ENCODE measurements around the gene OSBPL1A. TPM values are rescaled to one million over a fixed set of nuclear protein-coding genes. Genes with fewer than 3 reads are reported as not detected.

OSBPL1A gene
- total RNA-seq = 5.5 TPM

GRCh38 chr18:24397694-24398368 is at the start of gene OSBPL1A:
OSBPL1A (minus strand) TSS chr18:24397824; CDS start chr18:24377533, 20,291 bp downstream.
- DNase-seq (ENCODE audit: low spot score) (peak; percentile 96), ATAC-seq (peak; percentile 96)

DNA sequence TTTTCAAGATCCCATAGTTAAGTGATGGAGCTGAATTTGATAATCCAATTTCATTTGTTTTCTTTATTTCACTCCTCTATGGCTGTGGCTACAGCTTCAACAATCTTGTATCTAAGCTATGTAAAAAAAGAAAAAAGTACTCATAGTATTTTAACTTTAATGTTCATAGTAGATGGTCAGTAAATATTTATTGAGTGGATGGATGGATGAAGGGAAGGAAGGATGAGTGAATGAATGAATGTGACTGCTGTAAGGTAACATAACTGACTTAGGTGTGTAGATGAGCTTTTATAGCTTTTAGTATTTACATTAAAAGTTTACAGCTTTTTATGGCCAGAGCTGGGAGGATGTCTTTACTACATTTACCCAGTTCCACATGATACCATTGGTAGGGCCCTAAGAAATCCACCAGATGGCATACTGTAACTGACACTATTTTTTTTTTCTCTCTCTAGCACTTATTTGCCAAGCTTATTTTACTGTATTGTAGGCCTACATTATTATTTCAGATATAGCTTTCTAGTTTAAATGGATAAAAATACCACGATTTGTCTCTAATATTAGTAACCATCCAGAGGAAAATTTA is 49.4 kb upstream of the OSBPL1A start:
- DNase-seq (ENCODE audit: low spot score) = no peak

DNA sequence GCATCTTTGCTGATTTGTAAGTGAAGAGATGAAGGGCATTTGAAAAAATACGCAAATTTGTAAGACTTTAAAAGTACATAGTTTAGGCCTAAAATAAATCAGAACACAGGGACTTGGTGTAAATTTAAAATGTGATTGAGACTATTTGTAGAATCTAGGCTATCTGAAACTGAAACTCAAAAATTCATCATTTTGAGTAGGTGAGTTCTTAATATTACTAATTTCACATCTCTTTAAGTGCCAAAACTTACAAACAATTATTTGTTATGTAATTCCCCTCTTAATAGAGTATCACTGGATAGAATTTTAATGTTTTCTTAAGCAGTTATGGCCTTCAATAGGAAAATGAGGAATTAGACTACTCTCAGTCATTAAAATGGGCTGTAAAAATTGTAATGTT is 48.8 kb upstream of the OSBPL1A start:
- no peak for ATAC-seq
- DNase-seq (ENCODE audit: low spot score) = no peak

More for the DNA sequence above, 49.4 kb upstream of the OSBPL1A start:
- peak; percentile 48 for ATAC-seq

DNA sequence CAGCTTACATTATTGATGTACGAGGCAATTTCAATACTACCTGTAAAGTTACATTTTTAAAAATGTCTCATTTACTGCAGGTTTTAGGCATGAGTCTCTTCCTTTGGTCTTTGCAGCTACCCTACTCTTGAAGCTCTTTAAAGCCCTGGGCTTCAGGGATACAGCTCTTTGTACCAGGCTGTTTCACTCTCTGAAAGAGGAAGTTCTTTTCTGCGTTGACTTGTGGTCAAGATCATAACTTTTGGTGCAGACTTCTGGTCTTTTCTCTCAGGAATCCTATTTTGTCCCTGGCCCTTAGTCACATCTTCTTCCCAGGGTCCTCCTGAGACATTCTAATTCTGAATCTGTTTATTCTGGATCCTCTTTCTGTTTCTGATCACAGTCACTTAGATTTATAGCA is 46.2 kb upstream of the OSBPL1A start:
- DNase-seq (ENCODE audit: low spot score) = no peak
- ATAC-seq = no peak

DNA sequence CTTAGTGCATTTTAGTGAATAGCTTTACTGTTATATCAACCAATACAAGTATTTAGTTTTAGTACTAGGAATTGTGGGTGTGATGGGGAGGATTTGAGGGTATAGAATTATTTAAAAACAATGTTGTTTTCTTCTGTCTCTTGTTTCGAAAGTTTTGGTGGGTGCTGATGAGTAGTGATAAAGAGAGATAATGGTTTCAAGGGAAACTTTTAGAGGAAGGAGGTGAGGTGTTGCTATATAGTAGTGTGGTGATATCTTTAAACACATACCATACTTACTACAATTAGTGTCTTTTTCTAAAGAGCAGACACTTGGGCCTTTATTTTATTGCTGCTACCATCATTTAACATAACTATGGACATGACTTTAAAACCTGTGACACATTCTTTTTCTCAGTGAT is 39.3 kb upstream of the OSBPL1A start:
- DNase-seq (ENCODE audit: low spot score) = no peak
- ATAC-seq = no peak

DNA sequence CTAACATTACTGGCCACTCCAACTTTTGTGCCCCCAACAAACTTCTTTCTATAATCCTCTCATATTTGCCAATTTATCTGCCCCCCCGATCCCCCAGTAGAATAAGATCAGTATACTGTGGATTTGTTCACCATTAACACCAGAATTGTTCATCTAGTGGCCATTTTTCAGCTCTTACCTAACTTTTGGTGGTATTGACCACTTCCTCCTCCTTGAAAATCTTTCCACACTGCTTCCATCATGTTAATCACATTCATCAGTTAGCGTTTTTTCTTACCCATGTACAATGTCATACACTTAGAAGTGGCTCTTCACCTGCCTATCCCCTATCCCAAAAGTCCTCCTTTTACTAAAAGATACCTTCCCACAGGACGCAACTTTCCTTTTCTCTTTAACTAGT is 35.0 kb upstream of the OSBPL1A start:
- DNase-seq (ENCODE audit: low spot score) = no peak
- ATAC-seq = no peak

DNA sequence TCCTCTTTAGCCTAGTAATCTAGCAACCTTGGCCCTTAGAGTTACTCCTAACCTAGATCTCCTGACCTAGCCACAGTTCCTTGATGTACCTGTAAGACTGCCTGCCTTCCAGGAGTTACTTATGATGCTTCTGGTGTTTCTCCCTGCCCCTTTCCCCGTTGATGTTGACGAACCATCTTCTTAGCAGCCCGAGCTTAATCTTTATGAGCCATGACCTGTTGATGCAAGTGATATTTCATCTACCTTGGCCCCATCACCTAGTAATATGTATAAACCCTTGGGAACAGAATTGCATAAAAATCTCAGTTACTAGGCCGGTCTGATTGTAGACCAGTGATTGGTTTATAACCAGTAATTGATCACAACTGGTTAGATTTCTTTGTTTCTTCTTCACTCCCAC is 31.6 kb upstream of the OSBPL1A start:
- ATAC-seq (no peak), DNase-seq (ENCODE audit: low spot score) (no peak)

DNA sequence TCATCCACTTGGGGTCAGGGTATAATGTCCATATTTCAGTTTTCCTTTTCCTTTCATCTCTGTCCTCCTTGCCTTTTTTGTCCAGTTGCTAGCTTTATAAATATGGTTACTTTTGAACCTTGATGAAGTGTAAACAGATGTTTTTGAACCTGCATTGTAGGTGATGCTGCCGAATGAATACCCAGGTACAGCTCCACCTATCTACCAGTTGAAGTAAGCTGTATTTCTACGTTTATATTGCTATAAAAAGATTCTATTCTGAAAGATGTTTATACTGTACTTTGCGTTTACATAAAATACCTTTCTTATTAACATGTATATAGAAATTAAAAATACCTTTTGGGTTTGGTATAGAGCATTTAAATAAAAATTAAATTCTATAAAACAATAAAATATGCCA is 31.1 kb upstream of the OSBPL1A start:
- DNase-seq (ENCODE audit: low spot score) (no peak), ATAC-seq (no peak)

DNA sequence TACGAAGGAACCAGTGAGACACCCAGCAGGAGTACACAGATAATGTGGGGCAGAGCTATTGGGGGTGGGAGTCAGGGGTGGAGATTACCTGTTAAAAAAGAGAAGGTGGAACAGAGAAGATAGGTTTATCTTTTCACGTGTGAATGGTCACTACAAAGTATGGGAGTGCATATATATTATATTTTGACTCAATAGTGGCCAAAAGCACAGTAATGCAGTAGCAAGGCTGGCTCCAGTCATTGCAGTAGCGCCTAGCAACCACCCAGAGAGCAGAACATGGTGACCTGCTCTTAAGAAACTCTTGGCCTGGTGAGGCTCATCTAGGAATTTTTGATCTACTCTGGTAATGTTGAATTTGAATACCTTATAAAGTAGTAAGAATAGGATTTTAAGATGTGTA is 29.9 kb upstream of the OSBPL1A start:
- DNase-seq (ENCODE audit: low spot score) (no peak), ATAC-seq (no peak)

- DNase-seq (ENCODE audit: low spot score) = peak; percentile 88
- ATAC-seq = peak; percentile 99
Observed at GRCh38 chr18:24426398-24427294, 29.0 kb upstream of the OSBPL1A start, which contains the start of gene IMPACT. IMPACT (plus strand) TSS chr18:24426670; CDS start chr18:24426757, 87 bp downstream.

- DNase-seq (ENCODE audit: low spot score) = no peak
- no peak for ATAC-seq
Observed at GRCh38 chr18:24426073-24426397, 28.4 kb upstream of the OSBPL1A start.

DNA sequence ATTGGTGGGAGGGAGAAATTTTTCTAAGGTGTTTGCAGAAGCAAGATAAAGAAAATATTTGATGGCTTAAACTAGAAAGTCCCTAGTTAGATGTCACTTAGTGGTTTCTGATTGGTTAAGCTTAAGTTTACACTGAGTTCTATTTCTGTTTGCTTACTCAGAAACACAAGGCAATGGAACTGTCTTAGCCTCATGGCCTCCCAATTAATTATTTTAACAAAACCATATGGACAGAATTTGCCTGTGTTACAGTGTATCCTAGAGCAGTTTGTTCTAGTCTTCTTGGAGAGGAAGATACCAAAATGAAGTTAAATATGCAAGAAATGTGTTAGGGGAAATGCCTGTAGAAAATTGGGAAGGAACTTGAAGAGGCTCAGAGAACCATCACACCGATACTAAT is 24.2 kb upstream of the OSBPL1A start:
- no peak for ATAC-seq
- no peak for DNase-seq (ENCODE audit: low spot score)

DNA sequence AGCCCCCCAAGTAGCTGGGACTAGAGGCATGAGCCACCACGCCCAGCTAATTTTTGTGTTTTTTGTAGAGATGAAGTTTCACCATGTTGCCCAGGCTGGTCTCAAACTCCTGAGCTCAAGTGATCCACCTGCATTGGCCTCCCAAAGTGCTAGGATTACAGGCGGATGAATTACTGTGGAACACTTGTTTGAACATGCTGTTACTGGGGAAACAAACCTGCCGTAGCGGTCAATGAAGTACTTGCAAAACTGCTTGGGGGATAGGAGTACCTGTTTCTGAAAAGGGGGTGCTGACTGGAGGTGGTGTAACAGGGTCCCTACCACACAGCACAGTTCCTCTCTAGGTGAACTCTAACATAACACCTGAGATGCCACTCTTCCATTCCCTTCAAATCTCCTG is 22.9 kb upstream of the OSBPL1A start:
- ATAC-seq = no peak
- DNase-seq (ENCODE audit: low spot score) = no peak

DNA sequence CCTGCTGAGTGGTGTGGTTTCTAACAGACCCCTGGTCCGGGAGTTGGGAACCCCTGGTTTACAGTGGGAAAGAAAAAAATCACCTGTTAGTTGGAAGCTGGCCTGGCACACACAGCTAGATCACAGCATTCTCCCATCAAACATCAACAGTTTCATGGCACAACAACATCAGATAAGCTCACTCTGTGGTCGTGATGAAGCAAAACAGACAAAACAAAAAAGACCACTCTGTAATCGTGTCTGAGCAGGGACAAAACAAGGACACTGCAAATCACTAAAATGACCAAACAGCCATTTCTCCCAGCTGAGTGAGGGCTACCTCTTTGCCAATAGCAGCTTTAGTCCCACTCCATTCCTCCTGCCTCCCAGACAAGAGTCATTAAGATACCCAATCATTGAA is 19.9 kb upstream of the OSBPL1A start:
- no peak for ATAC-seq
- no peak for DNase-seq (ENCODE audit: low spot score)

GRCh38 chr18:24414349-24415003 is 16.9 kb upstream of the OSBPL1A start:
- DNase-seq (ENCODE audit: low spot score) (no peak), ATAC-seq (no peak)

DNA sequence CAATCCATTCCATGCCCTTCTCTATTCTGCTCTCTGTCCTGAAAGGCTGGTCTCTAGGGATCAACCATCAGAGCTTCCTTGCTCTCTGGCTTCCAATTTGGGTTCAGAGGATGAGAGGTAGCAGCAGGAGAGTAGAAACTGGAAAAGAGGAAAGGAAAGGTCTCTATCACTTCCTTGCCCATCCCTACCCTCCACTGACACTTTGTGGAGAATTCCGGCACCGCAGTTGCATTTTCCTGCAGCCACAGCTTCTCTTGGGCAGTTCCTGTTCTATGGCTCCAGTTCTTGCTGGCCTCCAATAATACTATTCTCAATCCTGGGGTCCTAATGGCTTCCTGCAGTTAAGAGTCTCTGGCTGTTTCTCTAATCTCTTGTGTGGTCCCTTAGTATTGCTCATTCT is 15.5 kb upstream of the OSBPL1A start:
- peak; percentile 21 for ATAC-seq
- no peak for DNase-seq (ENCODE audit: low spot score)

GRCh38 chr18:24408496-24408895 is 10.9 kb upstream of the OSBPL1A start:
- DNase-seq (ENCODE audit: low spot score) = no peak
- ATAC-seq = no peak

DNA sequence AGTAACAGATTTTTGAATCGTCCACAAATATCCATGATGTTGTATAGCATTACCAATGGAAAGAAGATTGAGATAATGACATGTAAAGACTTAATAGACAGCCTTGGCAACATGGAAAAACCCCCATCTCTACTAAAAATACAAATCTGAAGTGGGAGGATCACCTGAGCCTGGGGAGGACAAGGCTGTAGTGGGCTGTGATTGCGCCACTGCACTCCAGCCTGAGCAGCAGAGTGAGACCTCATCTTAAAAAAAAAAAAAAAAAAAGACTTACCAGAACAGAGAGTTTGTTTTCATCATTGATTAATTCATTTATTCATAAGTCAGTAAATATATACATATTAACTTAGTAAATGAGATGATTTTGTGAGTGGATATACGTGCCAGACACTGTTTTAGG is 7.0 kb upstream of the OSBPL1A start:
- DNase-seq (ENCODE audit: low spot score) (no peak), ATAC-seq (no peak)

DNA sequence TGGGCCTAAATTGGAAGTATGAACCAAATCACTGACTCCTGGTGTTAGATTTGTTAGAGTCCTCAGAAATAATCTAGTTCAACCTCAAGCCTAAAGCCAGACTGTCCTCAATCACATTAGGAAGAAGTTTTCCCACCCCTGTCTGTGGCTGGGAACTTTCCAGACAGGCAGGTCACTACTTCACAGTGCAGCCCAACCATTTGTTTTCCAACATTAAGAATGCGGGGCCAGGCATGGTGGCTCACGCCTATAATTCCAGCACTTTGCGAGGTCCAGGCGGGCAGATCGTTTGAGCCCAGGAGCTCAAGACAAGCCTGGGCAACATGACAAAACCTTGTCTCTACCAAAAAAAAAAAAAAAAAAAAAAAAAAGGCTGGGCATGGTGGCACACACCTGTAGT is 5.5 kb upstream of the OSBPL1A start:
- DNase-seq (ENCODE audit: low spot score) = no peak
- no peak for ATAC-seq

DNA sequence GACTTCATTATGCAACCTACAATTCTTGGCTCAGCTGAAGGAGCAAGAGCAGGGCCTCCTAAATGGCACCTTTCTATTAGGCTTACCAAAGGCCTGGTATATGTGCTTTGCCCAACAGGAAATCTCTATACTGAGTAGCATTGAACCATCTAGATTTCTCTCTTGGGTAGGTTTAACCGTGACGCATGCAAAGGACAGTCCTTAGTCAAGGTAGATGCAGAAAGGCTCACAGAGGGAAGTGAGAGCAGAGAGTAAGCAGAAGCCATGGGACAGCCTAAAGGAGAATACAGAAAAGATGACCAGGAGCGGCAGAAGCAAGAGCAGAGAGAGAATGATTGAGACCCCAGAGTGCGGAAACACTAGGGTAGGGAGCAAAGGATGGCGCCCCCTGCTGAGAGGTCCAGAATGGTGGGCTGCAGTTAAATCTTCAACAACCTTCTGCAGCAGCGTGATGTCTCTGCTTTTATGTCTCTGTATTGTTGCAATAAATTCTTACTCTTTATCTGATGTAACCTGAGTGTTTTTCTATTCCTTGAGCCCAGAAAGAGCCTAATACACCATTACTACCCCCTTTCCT is 4.7 kb upstream of the OSBPL1A start:
- DNase-seq (ENCODE audit: low spot score) = no peak
- ATAC-seq = no peak

GRCh38 chr18:24400587-24400986 is 3.0 kb upstream of the OSBPL1A start:
- no peak for DNase-seq (ENCODE audit: low spot score)
- no peak for ATAC-seq

Measured in left lobe of liver (tissue), 2 donors.